Measurements from ENCODE around the gene DRD3. TPM values are rescaled to one million over a fixed set of nuclear protein-coding genes. Genes with fewer than 3 reads are reported as not detected.

Gene DRD3
- polyA plus RNA-seq, 1 donor from 2014 or later: not detected

DNA sequence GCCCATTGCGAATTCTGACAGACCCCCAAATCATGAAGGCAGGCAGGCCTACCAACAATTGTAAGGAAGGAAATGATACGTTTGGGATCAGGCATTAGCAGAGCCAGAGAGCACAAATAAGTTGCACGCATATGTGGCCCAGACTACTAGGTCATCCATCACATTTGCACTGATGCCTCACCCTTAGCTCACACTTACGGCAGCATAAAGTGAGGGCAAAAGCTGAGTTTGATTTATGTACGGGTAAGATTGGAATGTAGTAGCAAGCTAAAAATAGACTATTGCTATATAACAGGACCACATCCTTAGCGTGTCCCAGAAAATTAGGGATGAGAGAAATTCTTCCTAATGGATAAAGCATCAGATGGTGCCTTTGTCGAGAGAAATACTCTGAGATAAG, 63.7 kb downstream of the DRD3 start:
- Histone ChIP-seq H2AFZ (ENCODE audit: low read depth, low read length) (no peak overlapping the region), H3K9ac (ENCODE audit: low read length) (no peak overlapping the region), H3K9me3 (ENCODE audit: low read length) (no peaks in the 10 kb centered on the region), H3K36me3 (ENCODE audit: insufficient read depth, low read length) (no peaks in the 10 kb centered on the region), H4K20me1 (ENCODE audit: insufficient read depth) (no peaks in the 10 kb centered on the region), H3K4me2 (ENCODE audit: low read length) (no peak overlapping the region), H3K79me2 (replicated peaks; ENCODE audit: insufficient read depth, low read length) (no peaks in the 10 kb centered on the region), H3K9me2 (ENCODE audit: insufficient read depth, low read length) (no peaks in the 10 kb centered on the region), H3K4me3 (ENCODE audit: low read length) (no peak overlapping the region), H3K27me3 (ENCODE audit: insufficient read depth, low read depth, low read length) (no peaks in the 10 kb centered on the region), H3K27ac (ENCODE audit: low read length) (no peak overlapping the region), H3F3A (ENCODE audit: insufficient read depth, low read length, poor library complexity, severe bottlenecking) (no peaks in the 10 kb centered on the region)
- TF ChIP-seq, protein P1, sequence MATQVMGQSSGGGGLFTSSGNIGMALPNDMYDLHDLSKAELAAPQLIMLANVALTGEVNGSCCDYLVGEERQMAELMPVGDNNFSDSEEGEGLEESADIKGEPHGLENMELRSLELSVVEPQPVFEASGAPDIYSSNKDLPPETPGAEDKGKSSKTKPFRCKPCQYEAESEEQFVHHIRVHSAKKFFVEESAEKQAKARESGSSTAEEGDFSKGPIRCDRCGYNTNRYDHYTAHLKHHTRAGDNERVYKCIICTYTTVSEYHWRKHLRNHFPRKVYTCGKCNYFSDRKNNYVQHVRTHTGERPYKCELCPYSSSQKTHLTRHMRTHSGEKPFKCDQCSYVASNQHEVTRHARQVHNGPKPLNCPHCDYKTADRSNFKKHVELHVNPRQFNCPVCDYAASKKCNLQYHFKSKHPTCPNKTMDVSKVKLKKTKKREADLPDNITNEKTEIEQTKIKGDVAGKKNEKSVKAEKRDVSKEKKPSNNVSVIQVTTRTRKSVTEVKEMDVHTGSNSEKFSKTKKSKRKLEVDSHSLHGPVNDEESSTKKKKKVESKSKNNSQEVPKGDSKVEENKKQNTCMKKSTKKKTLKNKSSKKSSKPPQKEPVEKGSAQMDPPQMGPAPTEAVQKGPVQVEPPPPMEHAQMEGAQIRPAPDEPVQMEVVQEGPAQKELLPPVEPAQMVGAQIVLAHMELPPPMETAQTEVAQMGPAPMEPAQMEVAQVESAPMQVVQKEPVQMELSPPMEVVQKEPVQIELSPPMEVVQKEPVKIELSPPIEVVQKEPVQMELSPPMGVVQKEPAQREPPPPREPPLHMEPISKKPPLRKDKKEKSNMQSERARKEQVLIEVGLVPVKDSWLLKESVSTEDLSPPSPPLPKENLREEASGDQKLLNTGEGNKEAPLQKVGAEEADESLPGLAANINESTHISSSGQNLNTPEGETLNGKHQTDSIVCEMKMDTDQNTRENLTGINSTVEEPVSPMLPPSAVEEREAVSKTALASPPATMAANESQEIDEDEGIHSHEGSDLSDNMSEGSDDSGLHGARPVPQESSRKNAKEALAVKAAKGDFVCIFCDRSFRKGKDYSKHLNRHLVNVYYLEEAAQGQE (IDR thresholded peaks at IDR 0.05; ENCODE audit: borderline replicate concordance): no peak
- TF ChIP-seq POLR2AphosphoS5 (IDR thresholded peaks at IDR 0.05): no peak

DNA sequence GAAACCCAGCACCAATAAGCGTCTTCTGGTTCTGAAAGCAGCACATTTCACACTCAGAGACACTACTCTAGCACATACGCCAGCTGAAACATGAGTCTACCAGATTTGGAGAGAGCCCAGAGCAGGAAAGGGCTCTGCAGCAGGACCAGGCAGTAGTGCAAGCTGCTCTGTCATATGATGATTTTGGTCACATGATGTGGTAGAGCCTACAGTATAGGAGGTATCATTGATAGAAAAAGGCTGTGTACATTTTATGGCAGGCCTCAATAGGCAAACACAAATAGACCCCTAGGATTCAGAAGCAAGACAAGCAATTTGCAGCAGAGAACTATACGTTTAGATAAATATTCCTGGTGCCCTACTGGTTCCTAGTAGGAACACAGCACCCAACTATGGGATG, 64.1 kb downstream of the DRD3 start:
- Histone ChIP-seq H3K4me2 (ENCODE audit: low read length) (no peak overlapping the region), H4K20me1 (ENCODE audit: insufficient read depth) (no peaks in the 10 kb centered on the region), H3K9me2 (ENCODE audit: insufficient read depth, low read length) (no peaks in the 10 kb centered on the region)

More for the DNA sequence above, 64.1 kb downstream of the DRD3 start:
- Histone ChIP-seq H3F3A (ENCODE audit: insufficient read depth, low read length, poor library complexity, severe bottlenecking) (no peaks in the 10 kb centered on the region), H3K36me3 (ENCODE audit: insufficient read depth, low read length) (no peaks in the 10 kb centered on the region), H2AFZ (ENCODE audit: low read depth, low read length) (no peak overlapping the region), H3K79me2 (replicated peaks; ENCODE audit: insufficient read depth, low read length) (no peaks in the 10 kb centered on the region), H3K27me3 (ENCODE audit: insufficient read depth, low read depth, low read length) (no peaks in the 10 kb centered on the region), H3K9me3 (ENCODE audit: low read length) (no peaks in the 10 kb centered on the region), H3K9ac (ENCODE audit: low read length) (no peak overlapping the region), H3K27ac (ENCODE audit: low read length) (no peak overlapping the region), H3K4me3 (ENCODE audit: low read length) (no peak overlapping the region)
- TF ChIP-seq MXI1 (conservative IDR thresholded peaks at IDR 0.05; ENCODE audit: poor library complexity, severe bottlenecking) (no peak), TAF1 (IDR thresholded peaks at IDR 0.05; ENCODE audit: low read depth) (no peak), SMC3 (conservative IDR thresholded peaks at IDR 0.05; ENCODE audit: poor library complexity) (no peak), EZH2 (IDR thresholded peaks at IDR 0.05; ENCODE audit: borderline replicate concordance, insufficient read depth, low read length, poor library complexity, severe bottlenecking) (no peak), RAD21 (conservative IDR thresholded peaks at IDR 0.05) (no peak), POLR2AphosphoS5 (IDR thresholded peaks at IDR 0.05) (no peak), CTCF (IDR thresholded peaks at IDR 0.05; ENCODE audit: poor library complexity, severe bottlenecking) (no peak), EP300 (conservative IDR thresholded peaks at IDR 0.05; ENCODE audit: poor library complexity, severe bottlenecking) (no peak)
- TF ChIP-seq, protein P1 (IDR thresholded peaks at IDR 0.05; ENCODE audit: borderline replicate concordance): no peak
